ENCODE measurements around the gene PPARA. TPM values are rescaled to one million over a fixed set of nuclear protein-coding genes. Genes with fewer than 3 reads are reported as not detected.

PPARA gene
- total and polyA plus RNA-seq, 9 of the 15 experiments (the other 6 are each of a cell fraction or from before 2014, with no cell fraction given): 0.64 to 5.3 (median 3.5) TPM

DNA sequence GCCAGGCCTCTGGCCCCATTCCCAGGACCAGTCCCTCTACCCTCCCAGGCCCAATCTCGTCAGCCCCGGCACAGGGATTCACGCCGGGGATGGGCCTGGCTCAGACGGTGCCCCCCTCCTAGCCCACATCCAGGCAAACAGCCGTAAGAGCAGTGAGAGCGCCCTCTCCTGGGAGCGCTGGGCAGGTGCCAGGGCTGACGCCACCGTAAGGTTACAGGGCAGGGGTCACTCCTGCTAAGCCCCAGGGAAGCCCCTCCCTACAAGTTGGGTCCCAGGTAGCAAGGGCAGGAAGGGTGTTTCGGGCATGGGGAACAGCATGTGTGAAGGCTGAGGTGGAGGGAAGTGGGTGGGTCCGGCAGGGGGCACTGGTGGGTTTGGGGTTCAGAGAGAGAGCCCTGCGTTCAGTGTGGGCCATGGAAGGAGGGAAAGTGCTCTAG is 19.2 kb upstream of the PPARA start (continued):
- TF ChIP-seq YY1 (IDR thresholded peaks at IDR 0.05; ENCODE audit: borderline replicate concordance in 1 of 3, control insufficient read depth in 1 of 3, extremely low read depth in 1 of 3, insufficient read depth in 3 of 3, insufficient read length in 1 of 3, insufficient replicate concordance in 2 of 3, low read depth in 1 of 3, low read length in 2 of 3) (no peak), TOE1 (IDR thresholded peaks at IDR 0.05; ENCODE audit: borderline replicate concordance) (no peak), TOE1 (CRISPR knock-in tag; IDR thresholded peaks at IDR 0.05; ENCODE audit: borderline replicate concordance, low read depth) (no peak), SMC3 (conservative IDR thresholded peaks at IDR 0.05; ENCODE audit: insufficient read depth, low read depth, low read length) (no peak; the same call in 1 of the 2 replicates), EP300 (IDR thresholded peaks at IDR 0.05; ENCODE audit: low read length) (no peak), PTRF (tag; IDR thresholded peaks at IDR 0.05) (no peak), RBM17 (IDR thresholded peaks at IDR 0.05; ENCODE audit: borderline replicate concordance, low read depth, low read length) (no peak), ZNF146 (CRISPR knock-in tag; IDR thresholded peaks at IDR 0.05; ENCODE audit: unreplicated experiment) (no peak), SAP30 (IDR thresholded peaks at IDR 0.05; ENCODE audit: borderline replicate concordance, insufficient read depth, low read depth, low read length, poor library complexity, severe bottlenecking) (no peak), ZNF408 (CRISPR knock-in tag; IDR thresholded peaks at IDR 0.05; ENCODE audit: low read depth) (no peak)
- TF ChIP-seq, protein P1, sequence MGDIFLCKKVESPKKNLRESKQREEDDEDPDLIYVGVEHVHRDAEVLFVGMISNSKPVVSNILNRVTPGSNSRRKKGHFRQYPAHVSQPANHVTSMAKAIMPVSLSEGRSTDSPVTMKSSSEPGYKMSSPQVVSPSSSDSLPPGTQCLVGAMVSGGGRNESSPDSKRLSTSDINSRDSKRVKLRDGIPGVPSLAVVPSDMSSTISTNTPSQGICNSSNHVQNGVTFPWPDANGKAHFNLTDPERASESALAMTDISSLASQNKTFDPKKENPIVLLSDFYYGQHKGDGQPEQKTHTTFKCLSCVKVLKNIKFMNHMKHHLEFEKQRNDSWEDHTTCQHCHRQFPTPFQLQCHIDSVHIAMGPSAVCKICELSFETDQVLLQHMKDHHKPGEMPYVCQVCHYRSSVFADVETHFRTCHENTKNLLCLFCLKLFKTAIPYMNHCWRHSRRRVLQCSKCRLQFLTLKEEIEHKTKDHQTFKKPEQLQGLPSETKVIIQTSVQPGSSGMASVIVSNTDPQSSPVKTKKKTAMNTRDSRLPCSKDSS (IDR thresholded peaks at IDR 0.05; ENCODE audit: low read depth, partially characterized antibody): no peak
- TF ChIP-seq, protein P2, sequence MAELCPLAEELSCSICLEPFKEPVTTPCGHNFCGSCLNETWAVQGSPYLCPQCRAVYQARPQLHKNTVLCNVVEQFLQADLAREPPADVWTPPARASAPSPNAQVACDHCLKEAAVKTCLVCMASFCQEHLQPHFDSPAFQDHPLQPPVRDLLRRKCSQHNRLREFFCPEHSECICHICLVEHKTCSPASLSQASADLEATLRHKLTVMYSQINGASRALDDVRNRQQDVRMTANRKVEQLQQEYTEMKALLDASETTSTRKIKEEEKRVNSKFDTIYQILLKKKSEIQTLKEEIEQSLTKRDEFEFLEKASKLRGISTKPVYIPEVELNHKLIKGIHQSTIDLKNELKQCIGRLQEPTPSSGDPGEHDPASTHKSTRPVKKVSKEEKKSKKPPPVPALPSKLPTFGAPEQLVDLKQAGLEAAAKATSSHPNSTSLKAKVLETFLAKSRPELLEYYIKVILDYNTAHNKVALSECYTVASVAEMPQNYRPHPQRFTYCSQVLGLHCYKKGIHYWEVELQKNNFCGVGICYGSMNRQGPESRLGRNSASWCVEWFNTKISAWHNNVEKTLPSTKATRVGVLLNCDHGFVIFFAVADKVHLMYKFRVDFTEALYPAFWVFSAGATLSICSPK (IDR thresholded peaks at IDR 0.05; ENCODE audit: borderline replicate concordance): no peak

All from K562 (cell line).